Measurements from ENCODE around the gene SPIB.
A peak's percentile ranks its signal among the peaks of the same experiment; 100 is the strongest.
"Not testable (repeated sequence)": the region's sequence is repeated elsewhere in the genome, so short reads cannot be mapped to it uniquely, and the experiment has no call there.

The SPIB gene

DNA sequence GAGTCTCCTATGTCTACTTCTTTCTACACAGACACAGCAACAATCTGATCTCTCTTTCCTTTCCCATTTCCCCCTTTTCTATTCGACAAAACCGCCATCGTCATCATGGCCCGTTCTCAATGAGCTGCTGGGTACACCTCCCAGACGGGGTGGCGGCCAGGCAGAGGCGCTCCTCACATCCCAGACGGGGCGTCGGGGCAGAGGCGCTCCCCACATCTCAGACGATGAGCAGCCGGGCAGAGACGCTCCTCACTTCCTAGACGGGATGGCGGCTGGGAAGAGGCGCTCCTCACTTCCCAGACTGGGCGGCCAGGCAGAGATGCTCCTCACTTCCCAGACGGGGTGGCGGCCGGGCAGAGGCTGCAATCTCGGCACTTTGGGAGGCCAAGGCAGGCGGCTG, 27.8 kb upstream of the SPIB start:
- not testable (repeated sequence) for DNase-seq (ENCODE audit: low read depth in 2 of 2)

DNA sequence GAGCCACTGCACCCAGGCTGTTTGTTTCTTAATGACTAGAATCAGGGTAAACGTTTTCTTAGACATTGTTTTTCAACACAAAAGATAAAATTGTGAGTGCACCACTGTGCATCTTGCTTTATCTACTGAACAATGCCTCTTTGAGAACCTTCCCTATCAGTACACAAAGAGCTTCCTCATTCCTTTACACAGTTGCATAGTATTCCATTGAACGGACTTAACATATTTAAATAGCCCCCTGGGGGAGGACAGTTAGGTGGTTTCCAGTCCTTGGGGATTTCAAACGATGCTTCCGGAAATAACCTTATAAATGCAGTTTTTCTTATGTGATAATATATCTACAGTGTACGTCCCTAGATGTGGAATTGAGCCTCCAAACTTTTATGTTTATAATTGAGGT, 26.0 kb upstream of the SPIB start:
- DNase-seq (ENCODE audit: low read depth in 2 of 2) = no peak

DNA sequence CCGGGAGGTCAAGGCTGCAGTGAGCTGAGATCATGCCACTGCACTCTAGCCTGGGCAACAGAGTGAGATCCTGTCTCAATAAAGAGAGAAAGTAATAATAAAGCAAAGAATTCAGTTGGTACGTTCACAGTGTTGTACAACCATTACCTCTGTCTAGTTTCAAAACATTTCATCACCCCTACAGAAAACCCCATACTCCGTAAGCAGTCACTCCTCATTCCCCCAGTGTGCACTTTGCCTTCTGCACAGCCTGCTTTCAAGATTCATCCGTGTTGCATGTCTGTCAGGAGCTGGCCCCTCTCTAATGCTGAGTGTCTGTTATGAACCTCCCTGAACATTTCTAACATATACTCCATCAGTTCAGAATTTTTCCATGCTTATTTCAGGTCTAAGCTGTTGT, 25.1 kb upstream of the SPIB start:
- no peak for DNase-seq (ENCODE audit: low read depth in 2 of 2)

DNA sequence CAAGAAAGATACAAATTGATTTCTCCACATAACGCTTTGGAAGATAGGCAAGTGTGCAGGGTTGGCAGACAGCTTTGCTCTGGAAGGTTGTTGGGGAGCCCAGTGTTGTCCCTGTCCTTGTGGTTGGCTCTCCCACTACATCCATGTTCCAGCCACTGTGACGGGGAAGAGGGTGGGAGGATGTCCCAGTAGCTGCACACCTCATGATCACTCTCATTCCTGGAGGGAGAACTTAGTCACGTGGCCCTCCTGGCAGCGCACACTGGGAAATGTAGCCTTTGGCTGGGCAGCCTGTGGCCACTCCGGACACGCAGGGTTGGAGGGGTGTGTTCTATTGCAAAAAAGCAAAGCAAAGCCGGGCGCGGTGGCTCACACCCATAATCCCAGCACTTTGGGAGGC, 24.7 kb upstream of the SPIB start:
- DNase-seq (ENCODE audit: low read depth in 2 of 2) = no peak

DNA sequence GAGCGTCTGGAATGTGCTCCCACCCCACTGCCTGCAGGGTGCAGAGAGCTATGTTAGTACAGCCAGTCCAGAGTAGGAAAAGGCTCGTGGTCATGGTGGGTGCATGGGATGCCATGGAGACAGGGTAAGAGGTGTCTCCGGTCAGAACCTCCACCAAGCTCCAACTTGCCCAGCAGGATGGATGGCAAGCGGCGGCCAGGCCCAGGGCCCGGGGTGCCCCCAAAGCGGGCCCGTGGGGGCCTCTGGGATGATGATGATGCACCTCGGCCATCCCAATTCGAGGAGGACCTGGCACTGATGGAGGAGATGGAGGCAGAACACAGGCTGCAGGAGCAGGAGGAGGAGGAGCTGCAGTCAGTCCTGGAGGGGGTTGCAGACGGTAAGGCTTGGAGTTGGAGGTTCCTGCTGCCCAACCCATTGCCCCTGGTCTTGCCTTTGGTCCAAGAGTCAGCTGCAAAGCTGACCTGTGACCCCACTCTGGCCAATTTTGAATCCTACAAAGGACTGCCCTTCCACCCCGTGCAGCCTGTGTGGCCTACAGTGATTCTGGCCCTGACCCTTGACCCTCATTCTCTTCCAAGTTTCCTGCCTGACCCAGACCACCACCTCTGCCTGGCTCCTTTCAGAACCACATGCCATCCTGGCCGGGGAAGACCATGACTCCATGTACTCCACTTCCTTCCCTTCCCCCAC, 19.9 kb upstream of the SPIB start:
- DNase-seq (ENCODE audit: low read depth in 2 of 2) = no peak

DNA sequence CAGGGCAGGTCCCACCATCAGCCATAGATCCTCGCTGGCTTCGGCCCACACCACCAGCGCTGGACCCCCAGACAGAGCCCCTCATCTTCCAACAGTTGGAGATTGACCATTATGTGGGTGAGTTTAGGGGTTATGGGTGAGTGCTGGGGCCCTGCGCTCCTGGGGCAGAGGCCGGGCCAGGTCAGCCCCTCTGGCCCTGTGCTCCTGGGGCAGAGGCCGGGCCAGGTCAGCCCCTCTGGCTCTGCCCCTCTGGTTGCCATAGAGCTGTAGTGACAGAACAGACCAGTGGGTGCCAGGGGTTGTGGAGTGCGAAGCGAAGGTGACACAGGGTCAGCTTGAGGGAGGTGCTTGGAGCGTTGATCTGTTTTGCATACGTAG, 19.4 kb upstream of the SPIB start:
- no peak for DNase-seq (ENCODE audit: low read depth in 2 of 2)

DNA sequence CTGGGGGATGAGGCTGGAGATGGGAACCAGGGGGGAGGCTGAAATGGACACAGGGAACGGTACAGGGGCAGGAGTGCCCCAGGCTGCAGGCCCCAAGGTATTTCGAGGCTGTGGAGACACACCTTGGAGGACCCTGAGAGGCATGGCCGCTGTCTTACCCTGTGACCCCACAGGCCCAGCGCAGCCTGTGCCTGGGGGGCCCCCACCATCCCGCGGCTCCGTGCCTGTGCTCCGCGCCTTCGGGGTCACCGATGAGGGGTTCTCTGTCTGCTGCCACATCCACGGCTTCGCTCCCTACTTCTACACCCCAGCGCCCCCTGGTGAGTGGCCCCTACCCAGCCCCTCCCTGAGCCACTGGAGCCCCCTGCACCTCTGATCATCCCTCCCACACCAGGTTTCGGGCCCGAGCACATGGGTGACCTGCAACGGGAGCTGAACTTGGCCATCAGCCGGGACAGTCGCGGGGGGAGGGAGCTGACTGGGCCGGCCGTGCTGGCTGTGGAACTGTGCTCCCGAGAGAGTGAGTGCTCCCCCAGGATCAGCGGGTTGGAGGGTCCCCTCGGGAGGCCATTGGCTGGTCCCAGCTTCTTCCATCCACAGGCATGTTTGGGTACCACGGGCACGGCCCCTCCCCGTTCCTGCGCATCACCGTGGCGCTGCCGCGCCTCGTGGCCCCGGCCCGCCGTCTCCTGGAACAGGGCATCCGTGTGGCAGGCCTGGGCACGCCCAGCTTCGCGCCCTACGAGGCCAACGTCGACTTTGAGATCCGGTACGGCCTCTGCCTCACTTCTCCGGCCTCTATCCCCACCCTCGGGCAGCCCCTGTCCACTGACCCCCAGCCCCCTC, 16.9 kb upstream of the SPIB start:
- no peak for DNase-seq (ENCODE audit: low read depth in 2 of 2)

DNA sequence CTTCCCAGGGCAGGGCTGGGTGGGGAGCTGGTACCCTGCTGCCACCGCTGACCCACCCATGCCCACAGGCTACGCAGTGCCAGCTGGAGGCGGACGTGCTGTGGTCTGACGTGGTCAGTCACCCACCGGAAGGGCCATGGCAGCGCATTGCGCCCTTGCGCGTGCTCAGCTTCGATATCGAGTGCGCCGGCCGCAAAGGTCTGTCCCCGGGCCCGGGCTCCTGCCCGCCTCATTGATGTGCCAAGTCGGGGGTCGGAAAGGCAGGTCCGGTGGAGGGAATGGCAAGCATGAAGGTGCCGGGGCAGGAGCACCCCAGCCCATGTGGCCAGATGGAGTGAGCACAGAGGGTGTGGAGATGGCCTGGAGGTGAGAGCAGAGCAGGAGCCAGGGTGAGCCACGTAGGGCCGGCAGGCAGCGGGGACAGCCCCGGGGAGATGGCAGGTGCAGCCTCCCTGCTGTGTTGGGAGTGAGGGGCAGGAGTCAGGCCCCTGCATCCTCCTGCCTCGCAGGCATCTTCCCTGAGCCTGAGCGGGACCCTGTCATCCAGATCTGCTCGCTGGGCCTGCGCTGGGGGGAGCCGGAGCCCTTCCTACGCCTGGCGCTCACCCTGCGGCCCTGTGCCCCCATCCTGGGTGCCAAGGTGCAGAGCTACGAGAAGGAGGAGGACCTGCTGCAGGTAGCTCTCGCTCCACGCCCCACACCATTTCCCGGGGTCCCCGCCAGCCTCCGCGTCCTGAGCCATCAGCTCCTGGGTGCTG, 16.0 kb upstream of the SPIB start:
- DNase-seq (ENCODE audit: low read depth in 2 of 2) = no peak

DNA sequence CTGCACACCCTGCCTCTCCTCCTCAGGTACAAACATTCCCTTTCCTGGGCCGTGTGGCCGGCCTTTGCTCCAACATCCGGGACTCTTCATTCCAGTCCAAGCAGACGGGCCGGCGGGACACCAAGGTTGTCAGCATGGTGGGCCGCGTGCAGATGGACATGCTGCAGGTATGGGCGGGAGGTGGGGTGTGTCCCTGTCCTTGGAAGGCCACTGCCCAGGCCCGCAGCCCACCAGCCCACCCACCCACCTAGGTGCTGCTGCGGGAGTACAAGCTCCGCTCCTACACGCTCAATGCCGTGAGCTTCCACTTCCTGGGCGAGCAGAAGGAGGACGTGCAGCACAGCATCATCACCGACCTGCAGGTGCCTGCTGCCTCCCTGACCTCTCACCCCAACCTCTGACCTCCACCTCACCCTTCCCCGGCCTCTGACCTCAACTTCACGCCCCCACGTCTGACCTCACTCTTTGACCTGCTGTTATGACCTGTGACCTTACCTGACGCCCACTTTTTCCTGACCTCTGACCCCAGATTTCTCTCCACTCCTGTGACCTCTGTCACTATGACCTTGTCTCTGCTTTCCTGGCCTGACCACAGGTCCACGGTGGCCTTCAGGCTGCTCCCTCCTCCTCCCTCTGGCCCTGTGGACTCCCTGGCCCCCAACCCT, 12.4 kb upstream of the SPIB start:
- no peak for DNase-seq (ENCODE audit: low read depth in 2 of 2)

DNA sequence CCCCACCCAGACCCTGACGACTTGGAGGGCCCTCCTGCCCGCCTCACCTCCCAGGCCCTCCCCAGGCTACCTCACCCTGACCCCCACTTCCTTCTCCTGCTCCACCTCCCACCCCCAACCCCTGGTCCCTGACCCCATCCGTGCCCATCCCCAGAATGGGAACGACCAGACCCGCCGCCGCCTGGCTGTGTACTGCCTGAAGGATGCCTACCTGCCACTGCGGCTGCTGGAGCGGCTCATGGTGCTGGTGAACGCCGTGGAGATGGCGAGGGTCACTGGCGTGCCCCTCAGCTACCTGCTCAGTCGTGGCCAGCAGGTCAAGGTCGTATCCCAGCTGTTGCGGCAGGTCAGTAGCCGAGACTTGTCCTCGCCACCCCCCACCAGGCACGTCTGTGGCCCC, 11.9 kb upstream of the SPIB start:
- DNase-seq (ENCODE audit: low read depth in 2 of 2) = no peak

DNA sequence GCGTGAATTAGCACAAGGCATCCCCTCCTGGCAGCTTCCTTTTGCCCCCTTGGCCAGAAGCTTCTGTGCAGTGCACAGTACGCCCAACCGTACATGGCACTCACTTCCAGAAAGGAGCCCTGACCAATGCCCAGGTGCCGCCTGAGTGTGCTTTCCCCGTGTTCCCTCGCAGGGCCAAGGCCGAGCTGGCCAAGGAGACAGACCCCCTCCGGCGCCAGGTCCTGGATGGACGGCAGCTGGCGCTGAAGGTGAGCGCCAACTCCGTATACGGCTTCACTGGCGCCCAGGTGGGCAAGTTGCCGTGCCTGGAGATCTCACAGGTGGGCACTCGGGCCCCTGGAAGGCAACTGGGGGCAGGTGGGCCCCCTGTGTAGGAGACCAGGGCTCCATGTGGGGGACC, 9.4 kb upstream of the SPIB start:
- DNase-seq (ENCODE audit: low read depth in 2 of 2) = no peak

DNA sequence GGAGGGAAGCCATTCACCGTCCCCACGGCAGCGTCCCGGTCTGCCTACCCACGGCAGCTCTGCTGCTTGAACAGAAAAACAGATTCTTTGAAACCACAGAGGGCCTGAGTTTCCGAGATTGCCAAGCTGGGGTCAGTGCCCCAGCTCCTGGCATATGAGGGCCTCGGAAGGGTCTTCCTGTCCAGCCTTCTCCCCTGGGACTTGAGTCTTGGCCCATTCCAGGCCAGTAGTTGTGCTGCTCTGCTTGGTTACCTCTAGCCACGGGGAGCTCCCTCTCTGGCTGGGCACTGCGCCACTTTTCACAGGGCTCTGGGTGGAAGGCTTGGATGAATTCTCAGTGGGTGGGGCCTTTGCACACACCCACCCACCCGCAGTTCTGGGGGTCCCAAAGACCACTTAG, 8.6 kb upstream of the SPIB start:
- DNase-seq (ENCODE audit: low read depth in 2 of 2) = no peak

DNA sequence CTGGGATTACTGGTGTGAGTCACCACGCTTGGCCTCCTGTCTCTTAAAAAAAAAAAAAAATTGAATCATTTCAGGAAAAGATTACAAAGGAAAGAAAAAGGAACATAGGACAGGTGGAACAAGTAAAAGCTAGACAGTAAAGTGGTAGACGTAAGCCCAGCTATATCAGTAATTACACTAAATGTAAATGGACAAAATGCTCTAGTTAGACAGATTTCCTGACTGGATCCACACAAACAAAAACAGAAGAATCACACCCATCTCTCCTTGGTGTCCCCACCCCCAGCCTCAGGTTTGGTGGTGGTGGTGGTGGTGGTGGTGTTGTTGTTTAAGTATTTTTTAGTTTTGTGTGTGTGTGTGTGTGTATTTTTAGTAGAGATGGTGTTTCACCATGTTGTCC, 6.3 kb upstream of the SPIB start:
- DNase-seq (ENCODE audit: low read depth in 2 of 2) = no peak

DNA sequence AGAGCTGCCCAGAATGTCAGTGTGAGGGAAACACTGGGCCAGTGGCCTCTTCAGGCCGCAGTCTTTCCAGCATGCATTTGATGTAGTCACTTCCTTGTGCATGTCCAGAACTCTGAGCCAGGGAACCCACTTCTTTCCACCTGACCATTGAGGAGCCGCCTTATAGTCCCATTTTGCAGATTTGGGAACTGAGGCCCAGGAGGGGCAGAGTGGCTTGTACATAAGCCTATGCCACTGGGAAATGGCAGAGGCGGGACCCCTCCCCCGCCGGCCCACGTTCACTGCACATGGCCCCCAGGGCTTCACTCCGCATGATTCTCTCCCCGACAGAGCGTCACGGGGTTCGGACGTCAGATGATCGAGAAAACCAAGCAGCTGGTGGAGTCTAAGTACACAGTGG, 5.6 kb upstream of the SPIB start:
- DNase-seq (ENCODE audit: low read depth in 2 of 2) = no peak

DNA sequence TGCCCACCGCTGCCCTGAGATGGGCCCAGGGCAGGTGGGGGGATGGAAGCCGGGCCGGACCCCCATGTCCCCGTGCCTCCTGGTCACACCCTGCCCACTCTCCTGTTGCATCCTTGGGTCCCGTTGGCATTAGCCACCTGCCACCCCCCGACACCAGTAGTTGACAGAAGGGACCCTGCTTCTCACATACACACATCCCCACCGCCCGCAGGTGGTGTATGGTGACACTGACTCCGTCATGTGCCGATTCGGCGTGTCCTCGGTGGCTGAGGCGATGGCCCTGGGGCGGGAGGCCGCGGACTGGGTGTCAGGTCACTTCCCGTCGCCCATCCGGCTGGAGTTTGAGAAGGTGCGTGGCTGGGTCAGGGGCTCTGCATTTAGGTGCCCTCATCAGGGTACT, 5.2 kb upstream of the SPIB start:
- DNase-seq (ENCODE audit: low read depth in 2 of 2) = no peak

DNA sequence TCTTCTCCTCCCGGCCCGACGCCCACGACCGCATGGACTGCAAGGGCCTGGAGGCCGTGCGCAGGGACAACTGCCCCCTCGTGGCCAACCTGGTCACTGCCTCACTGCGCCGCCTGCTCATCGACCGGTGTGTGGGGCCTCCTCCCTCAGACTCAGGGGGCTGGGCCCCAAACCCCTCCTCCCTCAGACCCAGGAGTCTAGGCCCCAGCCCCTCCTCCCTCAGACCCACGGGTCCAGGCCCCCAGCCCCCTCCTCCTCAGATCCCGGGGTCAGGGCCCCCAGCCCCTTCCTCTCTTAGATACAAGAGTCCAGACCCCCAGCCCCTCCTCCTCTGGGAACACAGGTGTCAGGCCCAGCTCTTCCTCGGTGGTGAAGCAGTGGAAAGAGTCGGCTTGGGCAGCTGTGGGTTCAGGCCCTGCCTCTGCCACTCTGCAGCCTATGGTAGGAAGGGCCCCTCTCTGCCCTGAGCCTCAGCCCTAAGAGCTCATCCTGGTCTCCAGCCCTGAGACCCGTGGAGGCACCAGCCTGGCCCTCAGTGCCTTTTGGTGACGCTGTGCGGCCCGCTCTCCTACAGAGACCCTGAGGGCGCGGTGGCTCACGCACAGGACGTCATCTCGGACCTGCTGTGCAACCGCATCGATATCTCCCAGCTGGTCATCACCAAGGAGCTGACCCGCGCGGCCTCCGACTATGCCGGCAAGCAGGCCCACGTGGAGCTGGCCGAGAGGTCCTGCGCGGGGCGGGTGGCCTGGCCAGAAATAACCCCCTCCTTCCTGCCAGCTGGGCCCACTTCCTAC, 3.7 kb upstream of the SPIB start:
- DNase-seq (ENCODE audit: low read depth in 2 of 2) = peak; percentile 53 to 62

DNA sequence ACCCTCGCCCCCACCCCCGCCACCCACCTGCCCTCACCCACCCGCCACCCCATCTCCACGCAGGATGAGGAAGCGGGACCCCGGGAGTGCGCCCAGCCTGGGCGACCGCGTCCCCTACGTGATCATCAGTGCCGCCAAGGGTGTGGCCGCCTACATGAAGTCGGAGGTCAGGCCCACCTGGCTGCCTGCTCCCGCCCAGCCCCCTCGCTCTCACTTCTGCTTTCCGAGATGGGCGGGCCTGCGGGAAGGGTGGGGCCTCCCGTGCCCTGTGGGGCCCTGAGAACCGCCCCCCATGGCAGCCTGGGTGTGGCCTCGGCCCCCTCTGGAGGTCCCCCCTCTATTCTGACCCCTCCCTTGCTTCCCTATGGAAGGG, 3.1 kb upstream of the SPIB start:
- DNase-seq (ENCODE audit: low read depth in 2 of 2) = peak in 1 of 2 donors; percentile 15

DNA sequence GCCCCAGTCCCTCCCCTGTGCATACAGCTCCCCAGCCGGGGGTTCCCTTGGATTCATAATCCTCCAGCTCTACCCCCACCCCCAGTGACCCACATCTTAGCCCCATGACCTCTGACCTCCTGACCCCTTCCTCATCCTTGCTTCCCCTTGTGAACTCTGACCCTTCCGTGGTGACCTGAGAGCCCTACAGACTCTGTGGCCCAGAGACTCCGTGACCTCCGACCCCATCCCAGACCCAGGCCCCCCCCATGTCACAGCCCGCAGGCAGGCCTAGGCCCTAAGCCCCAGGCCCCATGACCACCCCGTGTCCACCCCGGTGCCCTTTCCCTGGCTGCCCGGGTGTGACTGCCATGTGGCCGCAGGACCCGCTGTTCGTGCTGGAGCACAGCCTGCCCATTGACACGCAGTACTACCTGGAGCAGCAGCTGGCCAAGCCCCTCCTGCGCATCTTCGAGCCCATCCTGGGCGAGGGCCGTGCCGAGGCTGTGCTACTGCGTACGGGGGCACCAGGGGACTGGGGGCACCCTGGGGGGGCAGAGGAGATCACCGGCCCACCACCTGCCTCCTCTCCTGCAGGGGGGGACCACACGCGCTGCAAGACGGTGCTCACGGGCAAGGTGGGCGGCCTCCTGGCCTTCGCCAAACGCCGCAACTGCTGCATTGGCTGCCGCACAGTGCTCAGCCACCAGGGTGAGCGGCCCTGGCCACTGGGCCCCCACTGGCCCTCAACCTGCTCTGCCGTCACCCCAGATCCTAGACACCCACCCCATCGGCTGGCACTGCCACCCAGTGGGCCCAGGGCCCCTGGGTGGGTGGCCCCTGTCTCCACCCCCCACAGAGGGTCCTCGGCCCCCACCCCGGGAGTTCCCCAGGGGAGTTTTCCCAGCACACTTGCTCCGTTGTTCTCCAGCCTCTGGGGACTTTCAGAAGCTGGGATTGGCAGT, 2.4 kb upstream of the SPIB start:
- DNase-seq (ENCODE audit: low read depth in 2 of 2) = no peak

DNA sequence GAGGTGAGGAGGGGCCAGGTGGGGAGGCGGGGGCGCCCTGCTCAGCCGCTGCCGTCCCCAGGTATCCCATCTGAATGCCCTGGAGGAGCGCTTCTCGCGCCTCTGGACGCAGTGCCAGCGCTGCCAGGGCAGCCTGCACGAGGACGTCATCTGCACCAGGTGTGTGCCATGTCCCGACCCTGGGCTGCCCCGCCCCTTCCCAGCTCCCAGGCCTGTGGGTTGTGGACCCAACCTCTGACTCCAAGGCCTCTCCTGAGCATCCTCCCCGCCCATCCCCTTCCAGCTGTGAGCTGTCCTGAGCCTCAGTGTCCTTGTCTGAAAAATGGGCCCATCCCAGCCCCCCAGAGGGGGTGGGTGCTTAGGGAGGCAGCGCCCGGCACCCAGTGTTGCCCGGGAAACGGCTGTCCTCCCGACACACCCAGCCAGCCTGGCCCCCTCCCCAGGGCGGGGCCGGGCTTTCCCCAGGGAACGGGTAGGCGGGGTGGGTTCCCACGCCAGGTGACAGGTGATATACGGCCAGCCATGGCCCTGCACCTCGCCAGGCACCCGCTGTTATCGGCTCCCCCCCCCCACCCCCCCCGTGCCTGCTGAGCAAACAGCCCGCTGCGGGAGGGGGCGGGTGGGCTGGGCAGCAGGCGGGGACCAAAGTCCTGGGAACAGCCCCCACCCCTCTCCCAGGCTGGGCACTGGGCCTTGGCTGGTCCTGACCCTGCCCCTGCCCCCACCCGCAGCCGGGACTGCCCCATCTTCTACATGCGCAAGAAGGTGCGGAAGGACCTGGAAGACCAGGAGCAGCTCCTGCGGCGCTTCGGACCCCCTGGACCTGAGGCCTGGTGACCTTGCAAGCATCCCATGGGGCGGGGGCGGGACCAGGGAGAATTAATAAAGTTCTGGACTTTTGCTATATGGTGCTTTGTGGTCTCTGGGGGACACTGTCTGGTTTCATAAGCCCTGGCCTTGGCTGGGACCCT, 1.3 kb upstream of the SPIB start:
- no peak for DNase-seq (ENCODE audit: low read depth in 2 of 2)

Measured in stimulated activated CD8-positive, alpha-beta memory T cell treated with anti-CD3 and anti-CD28 coated beads, Interleukin-7, amount 100 ng/mL, for 4 hours (primary cell).